ENCODE results near the gene CERCAM. TPM values are rescaled to one million over a fixed set of nuclear protein-coding genes. Genes with fewer than 3 reads are reported as not detected.

CERCAM gene
- total RNA-seq, 1 experiment from 2014 or later, result 2.3 TPM

- no peak overlapping the region for H3K27ac Mint-ChIP-seq (ENCODE audit: low read depth, unreplicated experiment)
- CTCF ChIA-PET, result interaction anchor here (1.0 kb wide), 1 partner anchor 52 kb away, joined by 3 read pairs; no protein-coding TSS in a partner anchor
- no peak for DNase-seq (ENCODE audit: unreplicated experiment)
- H3K9me3 Mint-ChIP-seq (ENCODE audit: unreplicated experiment), result no peaks in the 10 kb centered on the region
- H3K36me3 Mint-ChIP-seq (ENCODE audit: insufficient read depth, unreplicated experiment), result no peaks in the 10 kb centered on the region
- no peaks in the 10 kb centered on the region for H3K4me1 Mint-ChIP-seq (ENCODE audit: insufficient read depth, unreplicated experiment)
- intact Hi-C loops (cut with micrococcal nuclease), result loop anchor here (10.0 kb wide), 1 partner anchor 50 kb away; no protein-coding TSS in a partner anchor
- H3K27me3 Mint-ChIP-seq (ENCODE audit: insufficient read depth, unreplicated experiment), result peaks cover 35% of the 10 kb centered on the region
- POLR2A ChIA-PET, result no interaction called here
- TF ChIP-seq CTCF (IDR thresholded peaks at IDR 0.05; ENCODE audit: unreplicated experiment), result no peak
- BruUV-seq (replicated peaks), result no TSS peak
- no peak overlapping the region for H3K4me3 Mint-ChIP-seq (ENCODE audit: unreplicated experiment)
Measured at GRCh38 chr9:128414461-128414860, 6.2 kb upstream of the CERCAM start.

GRCh38 chr9:128415281-128415680 is 5.4 kb upstream of the CERCAM start:
- Mint-ChIP-seq H3K36me3 (ENCODE audit: insufficient read depth, unreplicated experiment) (no peaks in the 10 kb centered on the region), H3K4me1 (ENCODE audit: insufficient read depth, unreplicated experiment) (no peaks in the 10 kb centered on the region), H3K4me3 (ENCODE audit: unreplicated experiment) (no peak overlapping the region), H3K27me3 (ENCODE audit: insufficient read depth, unreplicated experiment) (peaks cover 35% of the 10 kb centered on the region), H3K9me3 (ENCODE audit: unreplicated experiment) (no peaks in the 10 kb centered on the region), H3K27ac (ENCODE audit: low read depth, unreplicated experiment) (no peak overlapping the region)
- no TSS peak for BruUV-seq (replicated peaks)
- intact Hi-C loops (cut with micrococcal nuclease), result loop anchor here (10.0 kb wide), 1 partner anchor 50 kb away; no protein-coding TSS in a partner anchor
- DNase-seq (ENCODE audit: unreplicated experiment), result no peak
- ChIA-PET CTCF (no interaction called here), POLR2A (no interaction called here)
- TF ChIP-seq CTCF (IDR thresholded peaks at IDR 0.05; ENCODE audit: unreplicated experiment), result no peak

GRCh38 chr9:128416014-128416413 is 4.6 kb upstream of the CERCAM start:
- BruUV-seq (replicated peaks), result no TSS peak
- H3K4me3 Mint-ChIP-seq (ENCODE audit: unreplicated experiment), result no peak overlapping the region
- ChIA-PET POLR2A (no interaction called here), CTCF (interaction anchor here (0.6 to 1.4 kb wide), 2 partner anchors 22 to 138 kb away, joined by 3 to 5 read pairs; no protein-coding TSS in a partner anchor)
- no peaks in the 10 kb centered on the region for H3K36me3 Mint-ChIP-seq (ENCODE audit: insufficient read depth, unreplicated experiment)
- TF ChIP-seq CTCF (IDR thresholded peaks at IDR 0.05; ENCODE audit: unreplicated experiment), result no peak
- H3K27ac Mint-ChIP-seq (ENCODE audit: low read depth, unreplicated experiment), result no peak overlapping the region
- intact Hi-C loops (cut with micrococcal nuclease), result loop anchor here (10.0 kb wide), 1 partner anchor 51 kb away; no protein-coding TSS in a partner anchor
- DNase-seq (ENCODE audit: unreplicated experiment), result no peak
- no peaks in the 10 kb centered on the region for H3K4me1 Mint-ChIP-seq (ENCODE audit: insufficient read depth, unreplicated experiment)
- peaks cover 35% of the 10 kb centered on the region for H3K27me3 Mint-ChIP-seq (ENCODE audit: insufficient read depth, unreplicated experiment)
- H3K9me3 Mint-ChIP-seq (ENCODE audit: unreplicated experiment), result no peaks in the 10 kb centered on the region

GRCh38 chr9:128416432-128417019 is 4.1 kb upstream of the CERCAM start:
- peaks cover 35% of the 10 kb centered on the region for H3K27me3 Mint-ChIP-seq (ENCODE audit: insufficient read depth, unreplicated experiment)
- no peak overlapping the region for H3K27ac Mint-ChIP-seq (ENCODE audit: low read depth, unreplicated experiment)
- no peaks in the 10 kb centered on the region for H3K36me3 Mint-ChIP-seq (ENCODE audit: insufficient read depth, unreplicated experiment)
- BruUV-seq (replicated peaks), result no TSS peak
- CTCF ChIA-PET, result interaction anchor here (0.6 to 1.4 kb wide), 2 partner anchors 22 to 137 kb away, joined by 3 to 5 read pairs; no protein-coding TSS in a partner anchor
- H3K4me3 Mint-ChIP-seq (ENCODE audit: unreplicated experiment), result no peak overlapping the region
- no peak for TF ChIP-seq CTCF (IDR thresholded peaks at IDR 0.05; ENCODE audit: unreplicated experiment)
- DNase-seq (ENCODE audit: unreplicated experiment), result no peak
- H3K9me3 Mint-ChIP-seq (ENCODE audit: unreplicated experiment), result no peaks in the 10 kb centered on the region
- POLR2A ChIA-PET, result interaction anchor here (0.7 kb wide), 1 partner anchor 21 kb away, joined by 3 read pairs; no protein-coding TSS in a partner anchor
- intact Hi-C loops (cut with micrococcal nuclease), result loop anchor here (10.0 kb wide), 1 partner anchor 52 kb away; no protein-coding TSS in a partner anchor
- H3K4me1 Mint-ChIP-seq (ENCODE audit: insufficient read depth, unreplicated experiment), result no peaks in the 10 kb centered on the region
